SIG-M5 treated with dmso at 0.1 percent for 504 hours (cell line): ENCODE results near the gene GNA15.
"Not testable (repeated sequence)": the region's sequence is repeated elsewhere in the genome, so short reads cannot be mapped to it uniquely, and the experiment has no call there.

Source experiments
- DNase-seq: peaks from one replicate; lab custom pipeline; 2025; ENCODE audit not compliant: unreplicated experiment; lab: John Stamatoyannopoulos, UW

GNA15 gene

DNA sequence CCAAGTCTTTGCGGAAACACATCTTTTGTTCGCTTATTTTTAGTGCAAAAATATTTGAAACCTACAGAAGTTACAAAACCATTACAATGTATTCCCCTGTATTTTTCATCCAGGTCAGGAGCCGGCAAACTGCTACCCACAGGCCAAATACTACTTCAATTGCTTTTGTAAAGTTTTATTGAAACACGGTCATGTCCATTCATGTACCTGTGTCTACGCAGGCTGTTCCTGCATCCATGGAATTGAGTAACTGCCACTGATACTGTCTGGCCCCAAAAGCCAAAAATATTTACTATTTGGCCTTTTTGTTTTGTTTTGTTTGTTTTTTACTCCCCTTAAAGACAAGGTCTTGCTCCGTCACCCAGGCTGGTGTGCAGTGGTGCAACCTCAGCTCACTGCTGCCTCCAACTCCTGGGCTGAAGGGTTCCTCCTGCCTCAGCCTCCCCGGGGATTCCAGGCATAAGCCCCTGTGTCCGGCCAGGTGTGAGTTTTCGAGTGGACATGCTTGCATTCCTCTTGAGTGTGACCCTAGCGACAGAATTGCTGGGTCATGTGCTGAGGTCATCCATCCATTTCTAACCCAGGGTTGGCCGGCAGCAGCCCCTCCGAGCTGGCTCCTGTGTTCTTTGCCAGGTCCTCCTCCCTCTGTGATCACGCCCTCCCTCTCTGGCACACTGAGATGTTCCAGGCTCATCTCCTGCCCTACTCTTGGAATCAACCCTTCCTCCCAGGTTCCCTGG, 31.9 kb downstream of the GNA15 start:
- no peak for DNase-seq

DNA sequence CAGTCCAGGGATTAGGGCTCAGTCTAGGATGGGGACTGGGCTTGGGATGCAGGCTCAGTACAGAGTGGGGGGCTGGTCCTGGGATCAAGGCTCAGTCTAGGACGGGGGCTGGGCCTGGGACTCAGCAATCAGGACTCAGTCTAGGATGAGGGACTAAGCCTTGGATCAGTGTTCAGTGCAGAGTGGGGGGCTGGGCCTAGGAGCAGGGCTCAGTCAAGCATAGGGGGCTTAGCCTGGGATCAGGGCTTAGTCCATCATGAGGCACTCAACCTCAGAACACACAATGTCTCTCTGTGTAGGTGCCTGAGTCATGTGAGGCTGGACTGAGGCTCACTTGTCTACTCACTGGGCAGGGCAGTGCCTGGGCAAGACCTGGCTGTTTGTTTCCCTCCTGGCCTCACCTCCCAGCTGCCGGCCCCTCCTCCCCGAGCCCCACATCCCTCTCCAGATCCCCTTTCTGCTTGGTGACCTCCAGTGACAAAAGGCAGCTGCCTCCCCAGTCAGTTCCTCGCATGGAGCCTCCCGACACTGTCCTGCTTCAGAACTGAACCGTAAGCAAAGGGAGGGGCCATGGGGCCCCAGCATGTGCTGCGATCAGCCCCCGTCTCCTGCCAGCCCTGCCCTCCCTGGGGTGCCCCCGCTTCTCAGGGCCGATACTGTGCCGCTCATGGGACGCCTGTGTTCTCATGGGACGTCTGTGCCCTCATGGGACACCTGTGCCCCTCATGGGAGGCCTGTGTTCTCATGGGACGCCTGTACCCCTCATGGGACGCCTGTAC, 36.2 kb downstream of the GNA15 start:
- DNase-seq, result no peak

DNA sequence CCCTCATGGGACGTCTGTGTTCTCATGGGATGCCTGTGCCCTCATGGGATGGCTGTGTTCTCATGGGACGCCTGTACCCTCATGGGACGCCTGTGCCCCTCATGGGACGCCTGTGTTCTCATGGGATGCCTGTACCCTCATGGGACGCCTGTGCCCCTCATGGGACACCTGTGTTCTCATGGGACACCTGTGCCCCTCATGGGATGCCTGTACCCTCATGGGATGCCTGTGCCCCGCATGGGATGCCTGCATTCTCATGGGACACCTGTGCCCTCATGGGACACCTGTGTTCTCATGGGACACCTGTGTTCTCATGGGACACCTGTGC, 36.8 kb downstream of the GNA15 start:
- DNase-seq, result not testable (repeated sequence)

DNA sequence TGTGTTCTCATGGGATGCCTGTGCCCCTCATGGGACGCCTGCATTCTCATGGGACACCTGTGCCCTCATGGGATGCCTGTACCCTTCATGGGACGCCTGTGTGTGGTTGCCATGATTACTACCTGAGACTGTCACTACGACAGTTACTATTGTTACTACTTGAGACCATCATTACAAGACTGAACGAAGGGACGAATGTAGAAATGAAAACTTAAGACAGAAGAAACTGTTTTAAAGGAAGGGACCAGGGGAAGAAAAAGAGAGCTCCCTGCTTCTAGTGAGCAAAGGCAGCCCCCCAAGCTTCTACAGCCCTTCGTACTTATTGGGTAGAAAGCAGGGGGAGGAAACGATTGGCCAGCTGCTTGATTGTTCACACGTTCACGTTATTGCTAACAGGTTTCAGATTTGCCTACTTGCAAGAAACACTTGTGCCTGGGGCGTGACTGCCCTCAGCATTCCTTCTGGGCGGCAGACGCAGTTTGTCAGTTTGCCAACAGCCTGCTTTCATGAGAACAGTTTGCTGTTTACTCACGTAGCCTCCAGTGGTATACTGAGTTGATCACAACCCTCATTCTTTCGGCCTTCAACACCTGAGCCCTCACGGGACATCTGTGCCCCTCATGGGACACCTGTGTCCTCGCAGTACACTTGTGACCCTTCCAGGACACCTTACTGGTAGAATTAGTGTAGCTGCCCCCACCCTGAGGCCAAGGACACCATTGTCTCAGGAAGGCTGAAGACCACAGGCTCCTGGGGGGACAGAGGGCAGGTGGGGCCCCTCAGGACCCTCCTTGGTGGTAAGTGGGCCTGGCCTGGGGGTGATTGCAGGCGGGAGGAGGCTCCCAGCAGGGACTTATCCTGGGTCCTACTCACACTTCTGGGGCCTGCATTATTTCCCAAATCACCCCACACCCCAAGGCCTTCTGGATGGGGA, 40.2 kb downstream of the GNA15 start:
- DNase-seq, result no peak

DNA sequence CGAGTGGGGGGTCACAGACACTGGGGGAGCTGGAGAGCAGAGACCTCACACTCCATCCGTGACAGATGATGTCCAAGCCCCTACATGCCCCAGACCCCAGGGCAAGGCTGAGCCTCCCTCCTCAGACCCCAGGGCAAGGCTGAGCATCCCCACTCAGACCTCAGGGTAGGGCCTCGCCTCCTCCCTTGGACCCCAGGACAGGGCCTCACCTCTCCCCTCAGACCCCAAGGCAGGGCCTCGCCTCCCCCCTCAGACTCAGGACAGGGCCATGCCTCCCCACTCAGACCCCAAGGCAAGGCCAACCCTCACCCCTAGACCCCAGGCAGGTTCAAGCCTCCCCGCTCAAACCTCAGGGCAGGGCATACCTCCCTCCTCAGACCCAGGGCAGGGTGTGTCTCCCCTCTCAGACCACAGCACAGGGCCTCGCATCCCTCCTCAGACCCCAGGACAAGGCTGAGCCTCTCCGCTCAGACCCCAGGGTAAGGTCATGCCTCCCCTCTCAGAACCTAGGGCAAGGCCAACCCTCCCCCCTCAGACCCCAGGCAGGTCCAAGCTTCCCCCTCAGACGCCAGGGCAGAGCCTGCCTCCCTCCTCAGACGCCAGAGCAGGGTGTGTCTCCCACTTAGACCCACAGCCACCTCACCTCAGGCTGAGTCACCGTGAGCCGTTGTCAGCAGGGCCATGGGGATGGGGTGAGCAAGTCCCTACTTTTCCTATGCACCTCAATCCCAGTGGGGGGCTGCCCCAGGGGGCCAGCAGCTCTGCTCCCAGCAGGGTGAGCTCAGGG, 41.1 kb downstream of the GNA15 start:
- peak; percentile 58 for DNase-seq

DNA sequence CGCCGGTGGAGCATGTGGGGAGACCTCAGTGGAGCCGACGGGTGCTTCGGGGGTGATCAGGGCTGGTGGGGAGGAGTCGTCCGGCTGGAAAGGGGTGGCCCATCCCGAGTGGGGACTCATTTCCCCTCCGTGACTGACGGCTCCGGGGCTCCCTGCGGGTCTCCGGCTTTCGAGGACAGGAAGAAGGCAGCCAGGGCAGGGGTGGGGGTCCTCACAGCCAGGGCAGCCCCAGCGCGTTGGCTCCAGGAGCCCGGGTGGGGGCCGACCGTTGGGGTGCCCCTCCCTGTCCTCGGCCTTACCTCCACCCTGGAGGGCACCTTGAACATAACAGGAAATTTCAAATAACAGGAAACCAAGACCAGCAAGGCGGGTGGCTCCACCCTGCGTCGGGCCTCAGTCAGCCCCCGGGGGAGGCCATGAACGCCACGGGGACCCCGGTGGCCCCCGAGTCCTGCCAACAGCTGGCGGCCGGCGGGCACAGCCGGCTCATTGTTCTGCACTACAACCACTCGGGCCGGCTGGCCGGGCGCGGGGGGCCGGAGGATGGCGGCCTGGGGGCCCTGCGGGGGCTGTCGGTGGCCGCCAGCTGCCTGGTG, 42.6 kb downstream of the GNA15 start, which contains the start of gene S1PR4:
S1PR4 (plus strand) TSS at position 393 of the 596 bp plus-strand sequence; CDS start at position 417, 24 bp downstream.
- DNase-seq, result peak; percentile 78

DNA sequence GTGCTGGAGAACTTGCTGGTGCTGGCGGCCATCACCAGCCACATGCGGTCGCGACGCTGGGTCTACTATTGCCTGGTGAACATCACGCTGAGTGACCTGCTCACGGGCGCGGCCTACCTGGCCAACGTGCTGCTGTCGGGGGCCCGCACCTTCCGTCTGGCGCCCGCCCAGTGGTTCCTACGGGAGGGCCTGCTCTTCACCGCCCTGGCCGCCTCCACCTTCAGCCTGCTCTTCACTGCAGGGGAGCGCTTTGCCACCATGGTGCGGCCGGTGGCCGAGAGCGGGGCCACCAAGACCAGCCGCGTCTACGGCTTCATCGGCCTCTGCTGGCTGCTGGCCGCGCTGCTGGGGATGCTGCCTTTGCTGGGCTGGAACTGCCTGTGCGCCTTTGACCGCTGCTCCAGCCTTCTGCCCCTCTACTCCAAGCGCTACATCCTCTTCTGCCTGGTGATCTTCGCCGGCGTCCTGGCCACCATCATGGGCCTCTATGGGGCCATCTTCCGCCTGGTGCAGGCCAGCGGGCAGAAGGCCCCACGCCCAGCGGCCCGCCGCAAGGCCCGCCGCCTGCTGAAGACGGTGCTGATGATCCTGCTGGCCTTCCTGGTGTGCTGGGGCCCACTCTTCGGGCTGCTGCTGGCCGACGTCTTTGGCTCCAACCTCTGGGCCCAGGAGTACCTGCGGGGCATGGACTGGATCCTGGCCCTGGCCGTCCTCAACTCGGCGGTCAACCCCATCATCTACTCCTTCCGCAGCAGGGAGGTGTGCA, 43.3 kb downstream of the GNA15 start:
- peak; percentile 25 for DNase-seq

DNA sequence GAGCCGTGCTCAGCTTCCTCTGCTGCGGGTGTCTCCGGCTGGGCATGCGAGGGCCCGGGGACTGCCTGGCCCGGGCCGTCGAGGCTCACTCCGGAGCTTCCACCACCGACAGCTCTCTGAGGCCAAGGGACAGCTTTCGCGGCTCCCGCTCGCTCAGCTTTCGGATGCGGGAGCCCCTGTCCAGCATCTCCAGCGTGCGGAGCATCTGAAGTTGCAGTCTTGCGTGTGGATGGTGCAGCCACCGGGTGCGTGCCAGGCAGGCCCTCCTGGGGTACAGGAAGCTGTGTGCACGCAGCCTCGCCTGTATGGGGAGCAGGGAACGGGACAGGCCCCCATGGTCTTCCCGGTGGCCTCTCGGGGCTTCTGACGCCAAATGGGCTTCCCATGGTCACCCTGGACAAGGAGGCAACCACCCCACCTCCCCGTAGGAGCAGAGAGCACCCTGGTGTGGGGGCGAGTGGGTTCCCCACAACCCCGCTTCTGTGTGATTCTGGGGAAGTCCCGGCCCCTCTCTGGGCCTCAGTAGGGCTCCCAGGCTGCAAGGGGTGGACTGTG, 44.0 kb downstream of the GNA15 start:
- no peak for DNase-seq

DNA sequence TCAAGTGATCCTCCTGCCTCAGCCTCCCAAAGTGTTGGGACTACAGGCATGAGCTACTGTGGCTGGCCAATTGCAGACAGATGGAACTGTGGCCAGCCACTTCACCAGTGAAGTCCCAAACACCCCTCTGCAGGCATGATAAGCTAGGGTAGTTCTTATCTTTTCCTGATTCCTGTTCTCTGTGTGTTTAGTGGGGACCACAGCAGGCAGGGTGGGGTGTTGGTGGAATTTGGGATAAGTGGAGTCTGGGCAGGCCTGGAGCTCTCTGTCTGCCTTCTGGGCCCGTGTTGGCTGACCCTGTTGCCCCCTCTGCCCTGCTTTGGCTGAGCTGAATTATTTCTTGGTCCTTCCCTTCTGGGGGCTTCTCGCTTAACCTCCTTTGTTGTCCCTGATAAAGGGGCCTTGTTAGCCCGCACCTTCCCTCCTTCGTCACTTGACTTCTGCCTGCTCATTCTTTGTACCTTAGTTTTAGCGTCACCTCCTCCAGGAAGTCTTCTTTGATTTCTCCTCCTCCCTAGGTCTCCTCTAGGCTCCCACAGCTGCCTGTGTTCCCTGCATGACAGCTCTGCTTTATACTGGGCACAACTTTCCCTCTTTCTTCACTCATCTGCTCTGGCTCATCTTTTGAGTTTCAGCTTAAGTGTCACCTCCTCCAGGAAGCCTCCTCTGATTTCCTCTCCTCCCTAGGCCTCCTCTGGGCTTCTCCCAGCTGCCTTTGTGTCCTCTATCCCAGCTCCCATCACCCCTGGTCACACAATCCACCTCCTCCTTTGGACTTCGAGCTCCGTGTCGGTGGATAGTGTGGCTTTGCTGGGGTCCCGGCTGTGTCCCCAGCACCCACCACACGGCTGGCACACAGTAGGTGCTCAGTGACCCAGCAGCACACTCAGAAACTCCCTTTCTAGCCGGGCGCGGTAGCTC, 48.1 kb downstream of the GNA15 start:
- no peak for DNase-seq

DNA sequence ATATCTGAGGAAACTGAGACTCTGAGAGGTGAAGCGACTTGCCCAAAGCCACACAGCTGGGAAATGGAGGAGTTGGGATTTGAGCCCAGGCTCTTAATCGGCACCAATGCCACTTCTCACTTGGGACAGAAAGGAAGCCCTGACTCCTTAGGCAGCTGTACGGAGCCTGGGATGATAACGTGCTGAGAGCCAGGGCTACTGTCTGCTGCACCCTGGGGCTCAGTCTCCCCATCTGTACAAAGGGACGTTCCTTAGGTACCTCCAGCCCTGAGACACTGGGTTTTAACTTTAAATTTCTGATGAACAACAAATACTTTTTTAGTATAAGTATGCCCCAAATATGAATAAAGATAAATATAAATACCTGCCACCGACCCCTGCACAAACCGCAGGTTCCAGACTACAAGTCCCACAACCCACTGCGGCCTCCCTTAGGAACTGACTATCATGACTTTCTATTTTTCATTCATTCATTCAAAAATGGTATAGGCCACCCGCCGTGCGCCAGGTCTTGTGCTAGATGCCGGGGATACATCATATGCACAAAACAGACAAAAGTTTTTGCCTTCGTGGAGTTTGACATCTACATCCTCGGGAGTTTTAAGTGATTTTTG, 49.1 kb downstream of the GNA15 start:
- peak; percentile 84 for DNase-seq

DNA sequence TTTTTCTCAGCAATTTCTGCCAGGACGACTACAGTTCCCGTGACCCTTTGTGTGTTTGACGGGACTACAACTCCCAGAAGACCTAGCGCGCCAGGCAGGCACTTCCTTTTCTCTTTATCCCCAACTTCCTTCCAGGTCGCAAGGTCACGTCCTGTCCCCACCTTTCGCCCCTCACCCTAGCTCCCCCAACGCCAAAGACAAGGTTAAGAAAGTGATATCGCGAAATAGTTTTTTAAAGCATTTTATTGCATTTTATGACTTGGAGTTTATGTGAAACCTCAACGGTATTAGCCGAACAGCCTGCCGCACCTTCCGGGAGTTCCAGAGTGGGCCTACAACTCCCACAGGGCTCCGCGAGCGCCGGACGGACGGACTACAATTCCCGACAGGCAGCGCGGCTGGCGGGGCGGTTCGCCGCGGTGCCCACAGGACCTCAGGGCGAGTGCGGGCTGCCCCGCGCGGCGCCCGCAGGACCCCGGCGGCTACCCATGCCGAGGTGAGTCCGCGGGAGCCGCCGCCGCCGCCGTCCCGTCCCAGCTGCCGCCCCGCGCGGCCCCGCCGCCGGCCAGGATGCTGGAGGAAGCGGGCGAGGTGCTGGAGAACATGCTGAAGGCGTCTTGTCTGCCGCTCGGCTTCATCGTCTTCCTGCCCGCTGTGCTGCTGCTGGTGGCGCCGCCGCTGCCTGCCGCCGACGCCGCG, 49.8 kb downstream of the GNA15 start, which contains the start of gene NCLN:
NCLN (plus strand) TSS at position 470 of the 699 bp plus-strand sequence; CDS start at position 571, 101 bp downstream.
- peak; percentile 93 for DNase-seq

DNA sequence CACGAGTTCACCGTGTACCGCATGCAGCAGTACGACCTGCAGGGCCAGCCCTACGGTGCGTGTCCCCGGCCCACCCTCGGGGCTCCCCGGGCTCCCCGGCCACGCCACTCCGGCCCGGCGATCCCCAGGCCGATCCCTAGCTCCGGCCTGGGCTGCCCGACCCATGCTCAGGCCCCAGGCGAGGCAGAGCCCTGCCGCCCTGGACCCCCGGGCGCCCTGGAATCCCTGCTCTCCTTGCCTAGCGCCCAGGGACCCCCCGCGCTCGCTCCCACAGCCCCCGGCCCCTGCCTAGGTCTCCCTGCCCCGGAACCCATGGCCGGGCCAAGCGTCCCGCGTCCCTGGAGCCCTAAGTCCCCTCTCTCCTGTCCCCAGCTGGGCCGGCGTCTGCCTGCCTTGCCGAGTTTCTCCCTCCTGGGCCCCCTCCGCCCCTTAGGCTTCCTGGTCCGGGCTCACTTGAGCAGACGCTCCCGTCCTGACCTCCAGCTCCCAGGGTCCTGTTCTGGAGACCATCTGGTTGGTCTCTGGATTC, 50.4 kb downstream of the GNA15 start:
- DNase-seq, result no peak

DNA sequence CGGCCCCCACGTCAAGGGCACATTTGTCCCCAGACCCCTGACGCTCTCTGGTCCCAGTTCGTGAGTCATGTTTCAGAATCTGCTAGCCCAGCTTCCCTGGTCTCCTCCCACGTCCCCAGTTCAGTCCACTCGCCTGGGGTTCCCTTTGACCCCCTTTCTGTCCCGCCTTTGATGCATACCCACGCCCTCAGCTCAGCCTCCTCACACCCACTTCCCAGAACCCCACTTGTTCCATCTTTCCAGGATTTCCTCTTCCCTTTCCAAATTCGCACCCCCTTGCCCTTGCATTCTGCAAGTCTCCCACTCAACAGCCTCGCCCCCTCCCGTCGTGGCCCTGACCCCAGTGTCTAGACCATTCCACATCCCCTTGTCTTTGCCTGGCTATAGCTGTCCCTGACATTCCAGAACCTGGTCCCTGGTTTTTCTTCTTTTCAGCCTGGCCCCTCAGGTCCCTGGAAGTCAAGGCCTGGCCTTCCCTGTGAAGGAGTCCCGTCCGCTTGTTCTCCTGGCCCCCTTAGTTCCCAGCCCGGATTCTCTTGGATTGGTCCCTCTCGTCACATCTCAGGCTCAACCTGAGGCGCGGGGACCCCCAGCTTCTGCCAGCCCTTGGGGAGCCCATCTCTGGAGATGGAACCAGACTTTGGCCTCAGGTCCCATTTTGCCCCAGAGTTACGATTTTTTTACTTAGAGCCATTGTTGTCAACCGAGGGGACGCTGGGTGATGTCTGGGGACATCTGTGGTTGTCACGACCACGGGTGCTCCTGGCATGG, 51.2 kb downstream of the GNA15 start:
- no peak for DNase-seq

DNA sequence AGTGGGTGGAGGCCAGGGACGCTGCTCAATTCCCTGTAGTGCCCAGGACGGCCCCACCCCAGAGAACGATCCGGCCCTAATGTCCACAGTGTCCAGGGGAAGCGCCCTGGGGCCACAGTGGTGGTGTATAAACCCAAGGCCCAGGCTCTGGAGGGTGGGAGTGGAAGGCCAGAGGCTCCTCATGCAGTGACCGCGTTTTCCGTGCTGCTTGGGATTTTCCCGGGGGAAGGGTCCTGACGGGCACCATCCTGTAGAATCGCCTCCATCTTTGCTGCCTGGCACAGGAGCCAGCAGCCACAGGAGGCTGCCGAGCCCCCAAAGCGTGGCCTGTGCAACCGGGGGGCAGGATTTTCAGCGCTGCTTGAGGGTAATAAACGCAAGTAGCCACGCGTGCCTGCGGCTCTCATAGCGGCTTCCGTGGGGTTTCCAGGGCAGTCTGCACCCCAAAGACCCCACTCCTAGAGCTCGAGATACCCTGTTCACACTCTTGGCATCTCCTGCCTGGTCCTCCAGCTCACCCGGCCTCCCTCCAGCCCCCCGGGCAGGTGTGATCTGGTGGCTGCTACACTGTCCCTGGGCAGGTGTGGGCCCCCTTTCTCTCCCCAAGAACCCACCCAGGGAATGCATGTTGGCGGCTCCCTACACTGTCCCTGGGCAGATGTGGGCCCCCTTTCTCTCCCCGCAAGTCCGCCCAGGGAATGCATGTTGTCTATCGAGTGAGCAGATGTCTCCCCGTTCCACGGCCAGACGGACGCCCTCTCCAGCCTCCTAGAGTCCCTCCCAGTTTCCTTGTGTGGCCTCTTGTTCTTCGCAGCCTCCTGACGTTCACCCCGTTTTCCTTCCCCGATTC, 52.1 kb downstream of the GNA15 start:
- no peak for DNase-seq
